Measurements from ENCODE around the gene ZNF674. TPM values are rescaled to one million over a fixed set of nuclear protein-coding genes. Genes with fewer than 3 reads are reported as not detected.
"Not testable (repeated sequence)": the region's sequence is repeated elsewhere in the genome, so short reads cannot be mapped to it uniquely, and the experiment has no call there.

Gene ZNF674
- total RNA-seq, 1 experiment from 2014 or later, result 5.8 TPM

GRCh38 chrX:46500054-46500453 is 45.2 kb downstream of the ZNF674 start:
- no peak for TF ChIP-seq CTCF (conservative IDR thresholded peaks at IDR 0.05; ENCODE audit: low read depth, low read length)
- TF ChIP-seq EZH2 (IDR thresholded peaks at IDR 0.05; ENCODE audit: borderline replicate concordance, low read depth, low read length, poor library complexity, severe bottlenecking), result no peak
- Histone ChIP-seq H3K4me1 (ENCODE audit: insufficient read depth, low read length, poor library complexity, severe bottlenecking) (no peaks in the 10 kb centered on the region), H3K36me3 (ENCODE audit: insufficient read depth, low read length, poor library complexity, severe bottlenecking) (no peaks in the 10 kb centered on the region), H3K4me3 (ENCODE audit: low read depth, low read length, poor library complexity, severe bottlenecking) (no peak overlapping the region), H3K27ac (ENCODE audit: low read depth, low read length, poor library complexity, severe bottlenecking) (no peak overlapping the region), H3K9me3 (ENCODE audit: low read depth, low read length, poor library complexity, severe bottlenecking) (peaks cover 44% of the 10 kb centered on the region), H3K27me3 (replicated peaks; ENCODE audit: insufficient read depth, low read depth, low read length, poor library complexity) (no peaks in the 10 kb centered on the region)
- intact Hi-C loops (cut with micrococcal nuclease; ENCODE audit: unreplicated experiment), result no loop called here
- ChIA-PET POLR2A (ENCODE audit: low non-redundant PET) (no interaction called here), CTCF (no interaction called here)
- BruUV-seq (replicated peaks), result no TSS peak
- DNase-seq (ENCODE audit: low spot score), result no peak

DNA sequence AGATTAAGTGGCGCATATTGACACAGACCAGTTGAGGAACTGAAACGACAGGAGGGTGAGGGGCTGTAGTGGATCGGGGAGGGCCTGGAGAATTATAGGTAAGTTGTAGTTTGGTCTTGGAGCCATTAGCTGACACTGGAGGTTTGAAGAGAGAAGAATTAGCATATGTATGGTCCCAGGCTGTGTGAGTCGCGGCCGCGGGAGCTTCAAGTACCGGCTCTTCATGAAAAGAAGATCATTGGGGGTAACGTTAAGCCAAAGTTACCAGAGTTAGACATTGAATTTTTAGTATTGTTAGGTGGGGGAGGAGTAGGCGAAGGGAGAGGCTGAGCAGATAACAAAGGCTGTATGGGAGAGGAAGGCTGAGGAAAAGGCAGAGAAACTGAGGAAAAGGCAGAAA is 56.5 kb downstream of the ZNF674 start:
- TF ChIP-seq EZH2 (IDR thresholded peaks at IDR 0.05; ENCODE audit: borderline replicate concordance, low read depth, low read length, poor library complexity, severe bottlenecking) (no peak), CTCF (conservative IDR thresholded peaks at IDR 0.05; ENCODE audit: low read depth, low read length) (no peak)
- Histone ChIP-seq H3K9me3 (ENCODE audit: low read depth, low read length, poor library complexity, severe bottlenecking) (peaks cover under 1% of the 10 kb centered on the region), H3K27ac (ENCODE audit: low read depth, low read length, poor library complexity, severe bottlenecking) (no peak overlapping the region), H3K36me3 (ENCODE audit: insufficient read depth, low read length, poor library complexity, severe bottlenecking) (no peaks in the 10 kb centered on the region), H3K4me3 (ENCODE audit: low read depth, low read length, poor library complexity, severe bottlenecking) (no peak overlapping the region), H3K27me3 (replicated peaks; ENCODE audit: insufficient read depth, low read depth, low read length, poor library complexity) (no peaks in the 10 kb centered on the region), H3K4me1 (ENCODE audit: insufficient read depth, low read length, poor library complexity, severe bottlenecking) (no peaks in the 10 kb centered on the region)
- intact Hi-C loops (cut with micrococcal nuclease; ENCODE audit: unreplicated experiment), result no loop called here
- POLR2A ChIA-PET (ENCODE audit: low non-redundant PET), result no interaction called here
- DNase-seq (ENCODE audit: low spot score), result no peak
- BruUV-seq (replicated peaks), result no TSS peak
- CTCF ChIA-PET, result no interaction called here

DNA sequence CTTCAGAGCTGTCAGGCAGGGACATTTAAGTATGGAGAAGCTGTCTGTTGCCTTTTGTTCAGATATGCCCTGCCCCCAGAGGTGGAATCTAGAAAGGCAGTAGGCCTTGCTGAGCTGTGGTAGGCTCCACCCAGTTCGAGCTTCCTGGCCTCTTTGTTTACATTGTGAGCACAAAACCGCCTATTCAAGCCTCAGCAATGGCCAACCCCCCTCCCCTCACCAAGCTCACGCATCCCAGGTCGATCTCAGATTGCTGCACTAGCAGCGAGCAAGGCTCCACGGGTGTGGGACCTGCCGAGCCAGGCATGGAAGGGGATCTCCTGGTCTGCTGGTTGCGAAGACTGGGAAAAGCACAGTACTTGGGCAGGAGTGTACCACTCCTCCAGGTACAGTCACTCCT is 59.3 kb downstream of the ZNF674 start:
- TF ChIP-seq CTCF (conservative IDR thresholded peaks at IDR 0.05; ENCODE audit: low read depth, low read length), result no peak
- no peak for TF ChIP-seq EZH2 (IDR thresholded peaks at IDR 0.05; ENCODE audit: borderline replicate concordance, low read depth, low read length, poor library complexity, severe bottlenecking)
- no peak for DNase-seq (ENCODE audit: low spot score)
- Histone ChIP-seq H3K27ac (ENCODE audit: low read depth, low read length, poor library complexity, severe bottlenecking) (no peak overlapping the region), H3K9me3 (ENCODE audit: low read depth, low read length, poor library complexity, severe bottlenecking) (no peaks in the 10 kb centered on the region), H3K4me3 (ENCODE audit: low read depth, low read length, poor library complexity, severe bottlenecking) (no peak overlapping the region), H3K27me3 (replicated peaks; ENCODE audit: insufficient read depth, low read depth, low read length, poor library complexity) (no peaks in the 10 kb centered on the region), H3K36me3 (ENCODE audit: insufficient read depth, low read length, poor library complexity, severe bottlenecking) (no peaks in the 10 kb centered on the region), H3K4me1 (ENCODE audit: insufficient read depth, low read length, poor library complexity, severe bottlenecking) (no peaks in the 10 kb centered on the region)
- intact Hi-C loops (cut with micrococcal nuclease; ENCODE audit: unreplicated experiment), result no loop called here
- POLR2A ChIA-PET (ENCODE audit: low non-redundant PET), result no interaction called here
- CTCF ChIA-PET, result no interaction called here
- no TSS peak for BruUV-seq (replicated peaks)

DNA sequence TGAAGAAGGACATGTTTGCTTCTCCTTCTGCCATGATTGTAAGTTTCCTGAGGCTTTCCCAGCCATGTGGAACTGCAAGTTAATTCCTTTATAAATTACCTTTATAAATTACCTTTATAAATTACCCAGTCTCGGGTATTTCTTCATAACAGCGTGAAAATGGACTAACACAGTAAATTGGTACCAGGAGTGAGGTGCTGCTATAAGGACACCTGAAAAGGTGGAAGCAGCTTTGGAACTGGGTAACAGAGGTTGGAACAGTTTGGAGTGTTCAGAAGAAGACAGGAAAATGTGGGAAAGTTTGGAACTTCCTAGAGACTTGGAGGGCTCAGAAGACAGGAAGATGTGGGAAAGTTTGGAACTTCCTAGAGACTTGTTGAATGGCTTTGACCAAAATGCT is 66.6 kb downstream of the ZNF674 start:
- intact Hi-C loops (cut with micrococcal nuclease; ENCODE audit: unreplicated experiment); H3K27ac ChIP-seq (ENCODE audit: low read depth, low read length, poor library complexity, severe bottlenecking); H3K4me1 ChIP-seq (ENCODE audit: insufficient read depth, low read length, poor library complexity, severe bottlenecking); H3K27me3 ChIP-seq (replicated peaks; ENCODE audit: insufficient read depth, low read depth, low read length, poor library complexity); CTCF ChIA-PET; DNase-seq (ENCODE audit: low spot score); BruUV-seq (replicated peaks); H3K4me3 ChIP-seq (ENCODE audit: low read depth, low read length, poor library complexity, severe bottlenecking); H3K36me3 ChIP-seq (ENCODE audit: insufficient read depth, low read length, poor library complexity, severe bottlenecking); H3K9me3 ChIP-seq (ENCODE audit: low read depth, low read length, poor library complexity, severe bottlenecking); POLR2A ChIA-PET (ENCODE audit: low non-redundant PET): not testable (repeated sequence)
